ENCODE data around the gene C5AR1.

- TF ChIP-seq EZH2 (IDR thresholded peaks at IDR 0.05; ENCODE audit: insufficient read depth, poor library complexity, severe bottlenecking) (no peak), EZH2phosphoT487 (IDR thresholded peaks at IDR 0.05; ENCODE audit: insufficient read depth, low read depth) (no peak)
These were observed 4.3 kb upstream of the C5AR1 start for GRCh38 chr19:47305309-47305751.
